ENCODE data around the gene TM7SF3.

GRCh38 chr12:27003421-27004381 is 10.5 kb downstream of the TM7SF3 start:
- TF ChIP-seq CREB5 (CRISPR knock-in tag; IDR thresholded peaks at IDR 0.05; ENCODE audit: low read depth) (no peak), ARNTL (CRISPR knock-in tag; IDR thresholded peaks at IDR 0.05; ENCODE audit: borderline replicate concordance, low read depth) (no peak), TOX (CRISPR knock-in tag; IDR thresholded peaks at IDR 0.05; ENCODE audit: borderline replicate concordance) (no peak)
